H1 (cell line): ENCODE results near the gene CAPG. TPM values are rescaled to one million over a fixed set of nuclear protein-coding genes. Genes with fewer than 3 reads are reported as not detected.

ENCODE experiments used
- FOSL1 ChIP-seq: IDR thresholded peaks from 2 replicates; pipeline ENCODE4 v1.6.1; 2011; ENCODE audit warnings: mild to moderate bottlenecking, low read depth, low read length, moderate library complexity; ENCODE audit not compliant: insufficient read depth
- GABPA ChIP-seq: IDR thresholded peaks from 2 replicates; pipeline ENCODE4 v1.6.1; 2011; ENCODE audit warnings: mild to moderate bottlenecking, low read length, moderate library complexity, borderline replicate concordance; ENCODE audit not compliant: insufficient read depth
- RFX5 ChIP-seq: IDR thresholded peaks from 2 replicates; pipeline ENCODE4 v1.6.1; 2011; ENCODE audit warnings: low read depth, low read length, improper control_type of control experiment, borderline replicate concordance
- SAP30 ChIP-seq: fragments of 300-600 bp; sonication (generic); IDR thresholded peaks from 2 replicates; pipeline ENCODE4 v1.7.1; 2012; ENCODE audit warnings: low read length, moderate library complexity, mild to moderate bottlenecking, inconsistent platforms; ENCODE audit not compliant: insufficient read depth, insufficient replicate concordance
- SRF ChIP-seq: IDR thresholded peaks from 2 replicates; pipeline ENCODE4 v1.6.1; 2011; ENCODE audit warnings: mild to moderate bottlenecking, low read depth, low read length, moderate library complexity
- polyA plus RNA-seq, 7 experiments: library from polyadenylated mRNA; depleted of rRNA in 3 of 7; stranded (reverse) in 5 of 7; unstranded in 2 of 7; fragments of >200 nt in 5 of 7; fragments of 200-250 nt in 2 of 7; gene quantifications; 1 replicate in 5 of 7; 2 replicates in 1 of 7; 4 replicates in 1 of 7; pipeline versions ENCODE4 v1.2.1 to v1.2.3, GENCODE V29; 2011 to 2013; ENCODE audit warnings: missing spikeins in 2 of 7, mixed read lengths in 2 of 7
- total RNA-seq: library from RNA; stranded (reverse); fragmentation: NEBNext Ultra II Directional; extraction: Animal tissue kit (Norgen Biotek cat#: 25700); gene quantifications from 2 replicates; pipeline ENCODE4 v1.2.1, GENCODE V29; 2021
- TF ChIP-seq, protein P1 (sequence below): fragments of 300-600 bp; sonication (generic); IDR thresholded peaks from 2 replicates; pipeline ENCODE4 v1.7.1; 2012; ENCODE audit warnings: low read length, moderate library complexity, mild to moderate bottlenecking, inconsistent platforms; ENCODE audit not compliant: insufficient replicate concordance

The CAPG gene
- total and polyA plus RNA-seq, 2 of the 8 experiments (the other 6 are each of a cell fraction or from before 2014, with no cell fraction given) = 80.5 to 89.0 TPM

GRCh38 chr2:85452237-85452636 lies 42.1 kb upstream of the CAPG start (continued):
- TF ChIP-seq GABPA = no peak
- TF ChIP-seq SRF = no peak
- TF ChIP-seq, protein P1, sequence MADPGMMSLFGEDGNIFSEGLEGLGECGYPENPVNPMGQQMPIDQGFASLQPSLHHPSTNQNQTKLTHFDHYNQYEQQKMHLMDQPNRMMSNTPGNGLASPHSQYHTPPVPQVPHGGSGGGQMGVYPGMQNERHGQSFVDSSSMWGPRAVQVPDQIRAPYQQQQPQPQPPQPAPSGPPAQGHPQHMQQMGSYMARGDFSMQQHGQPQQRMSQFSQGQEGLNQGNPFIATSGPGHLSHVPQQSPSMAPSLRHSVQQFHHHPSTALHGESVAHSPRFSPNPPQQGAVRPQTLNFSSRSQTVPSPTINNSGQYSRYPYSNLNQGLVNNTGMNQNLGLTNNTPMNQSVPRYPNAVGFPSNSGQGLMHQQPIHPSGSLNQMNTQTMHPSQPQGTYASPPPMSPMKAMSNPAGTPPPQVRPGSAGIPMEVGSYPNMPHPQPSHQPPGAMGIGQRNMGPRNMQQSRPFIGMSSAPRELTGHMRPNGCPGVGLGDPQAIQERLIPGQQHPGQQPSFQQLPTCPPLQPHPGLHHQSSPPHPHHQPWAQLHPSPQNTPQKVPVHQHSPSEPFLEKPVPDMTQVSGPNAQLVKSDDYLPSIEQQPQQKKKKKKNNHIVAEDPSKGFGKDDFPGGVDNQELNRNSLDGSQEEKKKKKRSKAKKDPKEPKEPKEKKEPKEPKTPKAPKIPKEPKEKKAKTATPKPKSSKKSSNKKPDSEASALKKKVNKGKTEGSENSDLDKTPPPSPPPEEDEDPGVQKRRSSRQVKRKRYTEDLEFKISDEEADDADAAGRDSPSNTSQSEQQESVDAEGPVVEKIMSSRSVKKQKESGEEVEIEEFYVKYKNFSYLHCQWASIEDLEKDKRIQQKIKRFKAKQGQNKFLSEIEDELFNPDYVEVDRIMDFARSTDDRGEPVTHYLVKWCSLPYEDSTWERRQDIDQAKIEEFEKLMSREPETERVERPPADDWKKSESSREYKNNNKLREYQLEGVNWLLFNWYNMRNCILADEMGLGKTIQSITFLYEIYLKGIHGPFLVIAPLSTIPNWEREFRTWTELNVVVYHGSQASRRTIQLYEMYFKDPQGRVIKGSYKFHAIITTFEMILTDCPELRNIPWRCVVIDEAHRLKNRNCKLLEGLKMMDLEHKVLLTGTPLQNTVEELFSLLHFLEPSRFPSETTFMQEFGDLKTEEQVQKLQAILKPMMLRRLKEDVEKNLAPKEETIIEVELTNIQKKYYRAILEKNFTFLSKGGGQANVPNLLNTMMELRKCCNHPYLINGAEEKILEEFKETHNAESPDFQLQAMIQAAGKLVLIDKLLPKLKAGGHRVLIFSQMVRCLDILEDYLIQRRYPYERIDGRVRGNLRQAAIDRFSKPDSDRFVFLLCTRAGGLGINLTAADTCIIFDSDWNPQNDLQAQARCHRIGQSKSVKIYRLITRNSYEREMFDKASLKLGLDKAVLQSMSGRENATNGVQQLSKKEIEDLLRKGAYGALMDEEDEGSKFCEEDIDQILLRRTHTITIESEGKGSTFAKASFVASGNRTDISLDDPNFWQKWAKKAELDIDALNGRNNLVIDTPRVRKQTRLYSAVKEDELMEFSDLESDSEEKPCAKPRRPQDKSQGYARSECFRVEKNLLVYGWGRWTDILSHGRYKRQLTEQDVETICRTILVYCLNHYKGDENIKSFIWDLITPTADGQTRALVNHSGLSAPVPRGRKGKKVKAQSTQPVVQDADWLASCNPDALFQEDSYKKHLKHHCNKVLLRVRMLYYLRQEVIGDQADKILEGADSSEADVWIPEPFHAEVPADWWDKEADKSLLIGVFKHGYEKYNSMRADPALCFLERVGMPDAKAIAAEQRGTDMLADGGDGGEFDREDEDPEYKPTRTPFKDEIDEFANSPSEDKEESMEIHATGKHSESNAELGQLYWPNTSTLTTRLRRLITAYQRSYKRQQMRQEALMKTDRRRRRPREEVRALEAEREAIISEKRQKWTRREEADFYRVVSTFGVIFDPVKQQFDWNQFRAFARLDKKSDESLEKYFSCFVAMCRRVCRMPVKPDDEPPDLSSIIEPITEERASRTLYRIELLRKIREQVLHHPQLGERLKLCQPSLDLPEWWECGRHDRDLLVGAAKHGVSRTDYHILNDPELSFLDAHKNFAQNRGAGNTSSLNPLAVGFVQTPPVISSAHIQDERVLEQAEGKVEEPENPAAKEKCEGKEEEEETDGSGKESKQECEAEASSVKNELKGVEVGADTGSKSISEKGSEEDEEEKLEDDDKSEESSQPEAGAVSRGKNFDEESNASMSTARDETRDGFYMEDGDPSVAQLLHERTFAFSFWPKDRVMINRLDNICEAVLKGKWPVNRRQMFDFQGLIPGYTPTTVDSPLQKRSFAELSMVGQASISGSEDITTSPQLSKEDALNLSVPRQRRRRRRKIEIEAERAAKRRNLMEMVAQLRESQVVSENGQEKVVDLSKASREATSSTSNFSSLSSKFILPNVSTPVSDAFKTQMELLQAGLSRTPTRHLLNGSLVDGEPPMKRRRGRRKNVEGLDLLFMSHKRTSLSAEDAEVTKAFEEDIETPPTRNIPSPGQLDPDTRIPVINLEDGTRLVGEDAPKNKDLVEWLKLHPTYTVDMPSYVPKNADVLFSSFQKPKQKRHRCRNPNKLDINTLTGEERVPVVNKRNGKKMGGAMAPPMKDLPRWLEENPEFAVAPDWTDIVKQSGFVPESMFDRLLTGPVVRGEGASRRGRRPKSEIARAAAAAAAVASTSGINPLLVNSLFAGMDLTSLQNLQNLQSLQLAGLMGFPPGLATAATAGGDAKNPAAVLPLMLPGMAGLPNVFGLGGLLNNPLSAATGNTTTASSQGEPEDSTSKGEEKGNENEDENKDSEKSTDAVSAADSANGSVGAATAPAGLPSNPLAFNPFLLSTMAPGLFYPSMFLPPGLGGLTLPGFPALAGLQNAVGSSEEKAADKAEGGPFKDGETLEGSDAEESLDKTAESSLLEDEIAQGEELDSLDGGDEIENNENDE = no peak
- no peak for TF ChIP-seq FOSL1
- TF ChIP-seq RFX5 = no peak
- TF ChIP-seq SAP30 = no peak
- TF ChIP-seq, all 59 proteins: peak for 0
